HG02759 (cell line): ENCODE data around the gene TRIM2.

Experiments
- ATAC-seq: cut with Tn5 transposase; IDR thresholded peaks from one replicate; pipeline ENCODE4 v1.9.1; 2021; ENCODE audit warnings: mild to moderate bottlenecking, moderate library complexity; ENCODE audit not compliant: unreplicated experiment

The TRIM2 gene

DNA sequence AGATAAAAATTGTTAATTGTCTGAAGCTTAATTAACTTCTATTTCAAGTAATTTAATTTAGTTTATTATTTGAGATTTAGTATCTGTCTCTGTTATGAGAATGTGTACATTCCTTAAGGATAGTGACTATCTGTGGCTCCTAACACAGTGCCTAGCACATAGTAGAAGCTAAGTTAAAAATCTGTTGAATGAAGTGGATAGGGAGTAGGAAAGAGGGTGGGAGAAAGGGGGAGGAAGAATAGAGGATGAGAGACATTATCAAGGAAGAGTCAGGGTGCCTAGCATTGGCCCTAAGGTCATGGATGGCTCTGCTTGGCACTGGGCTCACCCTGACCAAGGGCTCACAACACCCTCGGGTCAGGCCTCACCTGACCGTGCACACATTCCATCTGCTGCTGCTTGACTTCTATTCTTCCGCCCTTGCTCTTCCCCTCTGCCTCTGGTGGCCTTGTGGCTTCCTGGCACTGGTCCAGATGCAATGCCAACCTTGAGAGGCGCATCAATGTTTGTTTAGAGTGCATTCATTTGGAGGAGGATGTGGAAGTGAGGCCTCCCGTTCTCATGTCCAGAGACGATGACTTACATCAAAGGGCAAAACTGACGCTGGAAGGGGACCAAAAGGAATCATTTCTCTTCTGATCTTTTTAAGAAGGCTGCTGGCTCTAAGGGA lies 42.3 kb downstream of the TRIM2 start:
- ATAC-seq, result no peak

DNA sequence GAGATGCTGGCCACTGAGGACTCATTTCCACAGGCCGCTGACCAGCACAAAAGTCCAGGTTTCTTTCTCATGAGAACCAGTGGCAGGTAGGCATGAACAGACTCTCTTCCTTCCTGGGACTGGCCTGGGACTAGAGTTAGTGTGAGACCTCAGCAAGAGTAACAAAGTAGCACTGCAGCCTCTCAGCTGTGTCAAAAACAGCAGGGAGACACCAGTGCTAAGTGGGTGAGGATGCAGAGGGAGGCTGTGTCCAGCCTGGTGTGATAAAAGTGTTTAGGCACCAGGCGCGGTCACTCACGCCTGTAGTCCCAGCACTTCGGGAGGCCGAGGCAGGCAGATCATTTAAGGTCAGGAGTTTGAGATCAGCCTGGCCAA lies 42.9 kb downstream of the TRIM2 start:
- ATAC-seq, result no peak

GRCh38 chr4:153248641-153249198 lies 44.5 kb downstream of the TRIM2 start:
- ATAC-seq, result no peak

DNA sequence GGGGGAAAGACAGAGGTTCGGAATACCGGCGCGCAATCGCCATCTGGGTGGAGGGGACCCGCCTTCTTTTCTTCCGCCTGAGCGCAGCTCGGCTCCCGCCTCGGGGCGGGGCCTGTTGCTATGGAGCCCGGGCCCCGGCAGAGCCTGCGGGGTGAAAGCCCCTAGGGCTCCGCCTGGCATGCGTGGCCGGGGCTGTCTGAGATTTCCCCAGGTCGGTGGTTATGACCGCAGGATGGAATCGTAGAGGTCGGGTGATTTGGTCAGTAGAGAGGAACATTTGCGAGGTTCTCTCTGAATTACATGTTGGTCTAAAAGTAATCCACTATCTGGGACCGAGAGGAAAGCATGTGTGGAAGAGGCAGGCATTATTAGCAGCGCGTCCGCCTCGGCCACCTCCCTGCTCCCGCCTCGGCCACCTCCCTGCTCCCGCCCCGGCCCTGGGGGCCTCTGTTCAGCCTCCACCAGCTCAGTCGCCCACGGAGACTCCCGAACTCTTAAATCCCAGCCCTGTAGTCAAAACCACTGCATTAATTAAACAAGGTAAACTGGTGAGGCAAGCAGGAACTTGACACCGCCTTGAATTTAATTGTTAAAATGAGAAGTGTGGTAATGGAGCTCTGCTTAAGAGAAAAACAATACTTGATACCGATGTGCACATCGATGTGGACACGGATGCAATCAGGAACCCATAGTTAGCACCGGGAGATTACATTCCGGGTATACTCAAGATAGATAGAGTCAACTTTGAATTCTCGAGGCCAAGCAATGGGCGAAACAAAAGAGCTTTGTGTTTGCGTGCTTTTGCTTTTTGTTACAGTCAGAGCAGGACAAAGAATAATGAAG lies 45.2 kb downstream of the TRIM2 start:
- ATAC-seq, result peak; percentile 98

DNA sequence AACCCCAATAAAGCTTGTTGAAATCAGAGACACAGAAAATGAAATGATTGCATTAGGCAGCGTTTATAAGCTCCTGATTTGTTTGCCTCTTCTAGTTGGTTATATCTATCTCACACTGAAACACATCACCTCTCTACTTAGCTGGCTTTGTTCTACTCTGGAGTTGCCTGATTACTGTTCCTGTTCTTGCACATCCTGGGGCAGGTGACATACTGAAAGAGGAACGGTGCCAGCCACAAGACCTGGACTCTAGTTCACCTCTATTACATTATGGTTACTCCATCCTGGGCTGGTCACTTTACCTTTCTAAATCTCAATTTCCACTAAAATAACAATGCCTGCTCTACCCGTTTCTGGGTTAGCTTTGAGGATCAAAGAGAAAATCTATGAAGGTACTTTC lies 47.9 kb downstream of the TRIM2 start:
- peak; percentile 24 for ATAC-seq

- no peak for ATAC-seq
Observed at GRCh38 chr4:153255233-153255632, 51.0 kb downstream of the TRIM2 start.

DNA sequence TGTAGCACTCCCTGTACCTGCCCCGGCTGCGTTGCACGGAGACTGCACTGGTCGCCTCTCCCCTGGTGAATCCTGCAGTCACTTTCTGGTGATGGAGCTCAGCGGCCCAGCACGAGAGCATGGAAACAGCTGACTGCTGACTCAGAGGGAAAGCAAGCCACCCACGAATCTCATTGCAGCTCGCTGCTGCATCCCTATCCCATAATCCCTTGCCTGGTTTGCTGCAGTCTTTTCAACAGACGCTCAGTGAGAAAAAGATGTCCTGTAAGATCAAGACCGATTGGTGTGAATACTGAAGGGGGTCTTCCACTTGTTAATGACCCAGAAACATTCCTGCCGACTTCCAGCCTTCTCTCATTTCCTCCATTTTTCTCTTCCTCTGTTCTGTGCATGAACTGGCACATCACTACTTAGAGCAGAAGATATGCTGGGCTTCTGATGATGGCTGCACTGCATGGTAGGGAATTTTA lies 52.9 kb downstream of the TRIM2 start:
- ATAC-seq, result peak; percentile 85

DNA sequence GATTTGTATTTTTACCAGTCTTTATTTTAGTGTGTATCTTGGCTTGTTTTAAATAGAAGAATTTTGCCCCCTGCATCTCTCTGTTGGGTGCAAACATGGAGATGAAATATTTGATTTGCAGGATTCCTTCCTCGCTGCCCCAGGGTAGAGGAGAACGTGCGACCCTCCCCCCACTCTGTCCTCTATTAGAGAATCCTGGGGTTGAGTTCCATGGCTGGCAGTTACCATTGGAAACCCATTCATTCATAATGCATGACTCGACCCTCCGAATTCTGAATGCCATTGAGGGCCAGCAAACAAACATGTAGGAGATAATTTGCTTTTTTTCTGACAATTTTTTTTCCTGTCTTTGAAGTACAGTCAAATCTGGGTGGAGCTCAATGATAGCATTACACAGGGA lies 53.7 kb downstream of the TRIM2 start:
- ATAC-seq, result no peak

DNA sequence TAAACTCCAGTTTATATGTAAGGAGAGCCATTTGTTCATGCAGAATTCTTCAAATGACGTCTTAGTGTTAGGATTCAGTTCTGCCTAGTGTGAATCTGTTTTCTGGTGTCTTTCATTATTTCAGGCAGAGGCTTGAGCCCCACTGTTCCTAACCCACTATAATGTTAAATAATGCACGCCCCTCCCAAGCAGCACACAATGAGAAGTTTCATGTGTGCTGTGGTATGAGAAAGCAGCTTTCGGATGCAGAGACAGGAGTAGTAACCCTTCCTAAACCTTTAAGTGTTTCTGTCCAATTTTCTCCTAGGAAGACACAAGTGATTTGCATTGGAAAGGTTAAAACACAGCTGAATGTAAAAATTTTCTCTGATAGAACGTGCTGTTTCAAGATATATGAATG lies 54.5 kb downstream of the TRIM2 start:
- ATAC-seq, result no peak

DNA sequence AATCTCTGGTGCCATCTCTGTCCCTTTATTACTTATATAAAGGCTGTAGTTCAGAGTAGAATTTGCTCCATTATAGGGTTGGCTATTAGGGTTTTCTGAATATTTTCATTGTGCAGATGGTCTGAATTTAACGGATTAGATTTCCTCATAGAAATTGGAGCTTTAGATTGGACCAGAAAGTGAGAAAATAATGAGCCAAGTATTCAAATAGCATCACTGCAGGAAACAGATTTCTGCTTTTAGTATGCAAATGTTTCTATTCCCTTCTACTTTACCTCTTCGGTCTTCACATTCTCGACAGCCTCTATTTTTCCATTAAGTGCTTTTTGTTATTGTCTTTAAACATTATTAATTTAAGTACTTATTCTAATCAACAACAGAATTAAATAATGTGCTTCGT lies 55.4 kb downstream of the TRIM2 start:
- ATAC-seq, result no peak

DNA sequence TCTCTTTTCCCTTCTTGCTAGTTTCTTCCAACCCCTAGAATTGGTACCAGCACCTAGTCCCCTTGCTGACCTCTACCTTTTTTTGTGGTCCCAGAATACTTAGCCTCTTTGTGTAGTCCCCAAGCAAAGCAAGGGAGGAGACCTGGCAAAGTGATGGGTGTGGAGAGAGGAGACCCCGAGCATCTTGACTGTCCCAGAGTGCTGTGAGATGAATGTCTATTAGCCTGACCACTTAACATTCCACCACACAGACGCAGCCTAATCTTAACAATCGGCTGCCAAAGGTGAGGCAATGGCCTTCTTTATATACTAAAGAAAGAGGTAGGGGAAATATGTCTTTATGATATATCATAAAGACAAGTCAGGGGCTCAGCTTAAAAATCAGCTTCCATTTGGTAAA lies 55.9 kb downstream of the TRIM2 start:
- ATAC-seq, result no peak

DNA sequence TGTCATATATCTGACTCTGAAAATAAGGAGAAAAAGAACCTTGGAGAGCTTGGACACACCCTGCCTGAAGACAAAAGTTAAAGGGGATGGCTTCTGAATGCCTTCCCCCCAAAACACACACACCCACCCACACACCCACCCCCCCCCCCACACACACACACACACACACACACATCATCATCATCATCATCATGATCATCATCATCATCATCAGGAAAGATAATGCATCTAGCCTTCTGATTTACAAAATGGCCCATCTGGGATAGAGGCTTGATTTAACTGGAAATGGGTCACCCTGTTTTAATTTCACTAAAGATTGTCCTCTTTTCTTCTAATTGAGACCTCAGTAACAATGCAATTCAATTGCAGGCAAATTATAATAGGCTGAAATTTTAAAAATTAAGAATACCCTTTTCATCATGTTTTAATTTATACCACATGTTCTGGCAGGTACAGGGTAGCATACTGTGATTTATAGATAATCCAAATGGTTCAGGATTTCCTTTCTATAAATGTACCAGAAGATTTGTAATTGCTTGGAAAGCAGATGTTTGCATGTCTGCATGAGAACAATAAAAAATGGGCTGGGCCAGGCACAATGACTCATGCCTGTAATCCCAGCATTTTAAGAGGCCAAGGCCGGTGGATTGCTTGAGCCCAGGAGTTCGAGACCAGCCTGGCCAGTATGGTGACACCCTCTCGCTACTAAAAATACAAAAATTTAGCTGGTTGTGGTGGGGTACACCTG lies 56.5 kb downstream of the TRIM2 start:
- no peak for ATAC-seq

DNA sequence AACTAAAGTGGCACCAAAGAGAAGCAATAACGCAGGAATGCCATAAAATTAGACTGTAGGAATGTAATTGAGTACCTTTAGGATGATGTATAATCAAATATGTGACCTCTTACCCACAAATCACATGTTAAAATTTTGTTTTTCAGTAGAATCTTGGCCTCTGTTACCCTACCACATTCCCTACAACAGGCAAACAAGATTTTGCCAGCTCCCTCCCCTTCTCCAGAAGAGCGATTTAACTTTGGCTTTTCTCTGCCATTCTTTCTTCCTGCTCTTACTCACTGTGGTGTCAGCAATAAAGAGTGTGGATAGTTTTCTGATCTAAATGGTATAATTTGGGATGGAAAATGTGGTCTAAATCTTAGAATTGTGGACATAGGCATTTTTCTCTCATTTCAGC lies 57.2 kb downstream of the TRIM2 start:
- ATAC-seq, result no peak

DNA sequence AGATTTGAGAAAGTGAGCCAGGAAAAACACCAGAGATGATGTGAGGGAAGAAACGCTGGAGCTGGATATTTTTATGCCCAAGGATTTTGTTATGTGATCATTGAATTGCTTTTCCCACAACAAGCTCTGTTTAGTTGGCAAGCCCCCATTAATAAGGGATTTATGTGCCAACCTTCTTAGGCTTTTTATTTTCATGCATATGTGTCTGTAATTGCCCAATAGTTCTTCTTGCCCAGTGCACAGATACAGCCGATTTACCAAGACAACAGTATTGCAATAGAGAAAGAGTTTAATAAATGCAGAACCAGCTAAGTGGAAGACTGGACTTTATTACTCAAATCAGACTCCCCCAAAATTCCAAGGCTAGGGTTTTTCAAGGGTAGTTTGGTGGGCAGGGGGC lies 57.7 kb downstream of the TRIM2 start:
- no peak for ATAC-seq

DNA sequence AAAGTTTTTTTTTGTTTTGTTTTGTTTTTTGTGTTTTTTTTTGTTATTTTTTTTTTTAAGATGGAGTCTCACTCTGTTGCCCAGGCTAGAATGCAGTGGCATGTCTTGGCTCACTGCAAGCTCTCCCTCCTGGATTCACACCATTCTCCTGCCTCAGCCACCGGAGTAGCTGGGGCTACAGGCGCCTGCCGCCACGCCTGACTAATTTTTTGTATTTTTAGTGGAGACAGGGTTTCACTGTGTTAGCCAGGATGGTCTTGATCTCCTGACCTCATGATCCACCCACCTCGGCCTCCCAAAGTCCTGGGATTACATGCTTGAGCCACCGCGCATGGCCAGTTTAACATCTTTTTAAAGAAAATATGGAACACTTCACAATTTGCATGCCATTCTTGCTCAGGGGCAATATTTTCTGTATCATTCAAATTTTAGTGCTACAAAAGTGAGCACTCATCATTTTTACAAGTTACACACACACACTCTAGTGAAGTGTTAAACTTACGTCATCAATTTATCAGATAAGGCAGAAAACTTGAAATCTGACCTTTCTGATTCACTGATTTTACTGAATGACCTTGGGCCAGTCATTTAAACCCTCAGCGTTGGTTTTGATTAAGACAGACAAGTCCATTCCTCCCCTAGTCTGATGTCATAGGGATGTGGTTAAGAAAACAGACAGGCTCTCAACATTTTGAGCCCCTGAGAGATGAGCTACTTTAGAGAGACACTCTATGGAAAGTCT lies 61.2 kb downstream of the TRIM2 start:
- ATAC-seq, result no peak

DNA sequence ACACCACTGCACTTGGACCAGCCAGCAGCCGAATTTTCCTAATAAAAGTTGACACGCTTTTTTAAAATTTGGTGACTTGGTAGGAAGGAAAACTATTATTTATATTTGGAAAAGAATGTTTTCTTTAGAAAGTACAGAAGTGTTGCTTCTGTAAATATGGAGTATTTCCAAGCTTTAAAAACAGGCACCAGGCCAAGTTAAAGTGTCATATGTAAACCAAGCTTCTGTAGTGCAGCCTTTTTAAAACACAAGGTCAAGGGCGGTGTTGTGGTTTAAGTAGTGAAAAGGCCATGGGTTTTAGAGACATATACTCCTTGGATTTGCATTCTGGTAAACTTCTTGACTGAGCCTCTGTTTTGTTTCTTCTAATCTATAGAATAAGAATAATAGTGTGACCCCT lies 62.7 kb downstream of the TRIM2 start:
- no peak for ATAC-seq

DNA sequence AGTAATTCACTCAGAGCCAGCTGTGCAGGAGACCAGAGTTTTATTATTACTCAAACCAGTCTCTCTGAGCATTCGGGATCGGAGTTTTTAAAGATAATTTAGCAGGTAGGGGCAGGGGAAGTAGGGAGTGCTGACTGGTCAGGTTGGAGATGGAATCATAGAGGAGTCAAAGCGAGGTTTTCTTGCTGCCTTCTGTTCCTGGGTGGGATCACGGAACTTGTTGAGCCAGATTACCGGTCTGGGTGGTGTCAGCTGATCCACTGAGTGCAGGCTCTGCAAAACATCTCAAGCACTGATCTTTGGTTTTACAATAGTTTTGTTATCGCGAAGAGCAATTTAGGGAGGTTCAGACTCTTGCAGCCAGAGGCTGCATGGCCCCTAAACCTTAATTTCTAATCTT lies 63.6 kb downstream of the TRIM2 start:
- no peak for ATAC-seq

- no peak for ATAC-seq
Observed at GRCh38 chr4:153268295-153268694, 64.1 kb downstream of the TRIM2 start.

GRCh38 chr4:153269218-153269990 lies 65.2 kb downstream of the TRIM2 start:
- no peak for ATAC-seq

GRCh38 chr4:153270361-153270760 lies 66.1 kb downstream of the TRIM2 start:
- ATAC-seq, result no peak
